Upper lobe of right lung (tissue), 1 donor: Measurements from ENCODE around the gene FKBP15. TPM values are rescaled to one million over a fixed set of nuclear protein-coding genes. Genes with fewer than 3 reads are reported as not detected.

Experiments used
- ATAC-seq: fragments of 200-7000 bp; cut with Tn5 transposase; one replicate; pipeline ENCODE4 v1.9.1; 2020; ENCODE audit warnings: mild to moderate bottlenecking, moderate library complexity
- DNase-seq: peaks from one replicate; pipeline ENCODE4 v3.0.0-alpha.2; 2020
- H3K27ac ChIP-seq: fragments of 200-600 bp; one replicate; pipeline ENCODE4 v1.8.0; 2022
- H3K27me3 ChIP-seq: fragments of 200-600 bp; one replicate; pipeline ENCODE4 v1.8.0; 2022; ENCODE audit warnings: mild to moderate bottlenecking
- H3K36me3 ChIP-seq: fragments of 200-600 bp; one replicate; pipeline ENCODE4 v1.8.0; 2022
- H3K4me1 ChIP-seq: fragments of 200-600 bp; one replicate; pipeline ENCODE4 v1.8.0; 2022
- H3K4me3 ChIP-seq: fragments of 200-600 bp; one replicate; pipeline ENCODE4 v1.8.0; 2022; ENCODE audit warnings: mild to moderate bottlenecking
- H3K9me3 ChIP-seq: fragments of 200-600 bp; one replicate; pipeline ENCODE4 v1.8.0; 2022
- intact Hi-C: fragments of 100-400 bp; cut with DNase I; formaldehyde crosslinking; loops from one replicate; pipeline ENCODE4 v1.11.0; 2022
- total RNA-seq: library from RNA; stranded (reverse); fragmentation: NEBNext Ultra II Directional; extraction: Animal tissue kit (Norgen Biotek cat#: 25700); gene quantifications from one replicate; pipeline ENCODE4 v1.2.1, GENCODE V29; 2021
- TF ChIP-seq, protein P1 (sequence below): fragments of 200-600 bp; IDR thresholded peaks from one replicate; pipeline ENCODE4 v1.8.0; 2022; ENCODE audit warnings: antibody characterized with exemption
- donor health status: DM: no; HTN: yes; CAD: no; lungs with severe emphysema.

FKBP15 gene
- total RNA-seq, 1 donor from 2014 or later: 60.6 TPM

DNA sequence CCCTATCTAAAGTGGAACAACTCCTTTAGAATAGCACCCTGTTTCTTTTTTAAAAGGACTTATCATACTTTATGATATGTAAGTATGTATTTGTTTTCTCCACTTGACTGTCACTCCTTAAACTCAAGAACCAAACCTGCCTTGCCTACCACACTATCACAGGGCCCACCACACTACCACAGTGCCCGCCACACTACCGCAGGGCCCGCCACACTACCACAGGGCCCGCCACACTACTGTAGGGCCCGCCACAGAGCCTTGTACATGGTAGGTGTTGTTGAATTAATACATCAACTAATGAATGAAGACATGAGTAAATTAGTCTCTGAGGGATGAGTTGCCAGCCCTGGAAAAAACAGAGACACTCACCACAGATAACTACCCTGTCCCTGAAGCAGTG lies 52.3 kb downstream of the FKBP15 start:
- Histone ChIP-seq H3K9me3 (no peaks in the 10 kb centered on the region), H3K27ac (no peak overlapping the region), H3K36me3 (peaks cover 97% of the 10 kb centered on the region), H3K4me3 (no peak overlapping the region), H3K4me1 (peaks cover 5% of the 10 kb centered on the region), H3K27me3 (no peaks in the 10 kb centered on the region)
- no peak for DNase-seq
- intact Hi-C loops: no loop called here
- TF ChIP-seq, protein P1, sequence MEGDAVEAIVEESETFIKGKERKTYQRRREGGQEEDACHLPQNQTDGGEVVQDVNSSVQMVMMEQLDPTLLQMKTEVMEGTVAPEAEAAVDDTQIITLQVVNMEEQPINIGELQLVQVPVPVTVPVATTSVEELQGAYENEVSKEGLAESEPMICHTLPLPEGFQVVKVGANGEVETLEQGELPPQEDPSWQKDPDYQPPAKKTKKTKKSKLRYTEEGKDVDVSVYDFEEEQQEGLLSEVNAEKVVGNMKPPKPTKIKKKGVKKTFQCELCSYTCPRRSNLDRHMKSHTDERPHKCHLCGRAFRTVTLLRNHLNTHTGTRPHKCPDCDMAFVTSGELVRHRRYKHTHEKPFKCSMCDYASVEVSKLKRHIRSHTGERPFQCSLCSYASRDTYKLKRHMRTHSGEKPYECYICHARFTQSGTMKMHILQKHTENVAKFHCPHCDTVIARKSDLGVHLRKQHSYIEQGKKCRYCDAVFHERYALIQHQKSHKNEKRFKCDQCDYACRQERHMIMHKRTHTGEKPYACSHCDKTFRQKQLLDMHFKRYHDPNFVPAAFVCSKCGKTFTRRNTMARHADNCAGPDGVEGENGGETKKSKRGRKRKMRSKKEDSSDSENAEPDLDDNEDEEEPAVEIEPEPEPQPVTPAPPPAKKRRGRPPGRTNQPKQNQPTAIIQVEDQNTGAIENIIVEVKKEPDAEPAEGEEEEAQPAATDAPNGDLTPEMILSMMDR: no peak
- ATAC-seq: no peak

- ATAC-seq: no peak
- intact Hi-C loops: no loop called here
- no peak overlapping the region for H3K27ac ChIP-seq
- no peaks in the 10 kb centered on the region for H3K9me3 ChIP-seq
- no peaks in the 10 kb centered on the region for H3K27me3 ChIP-seq
- TF ChIP-seq, protein P1: no peak
- no peak overlapping the region for H3K4me3 ChIP-seq
- peaks cover 5% of the 10 kb centered on the region for H3K4me1 ChIP-seq
- no peak for DNase-seq
- H3K36me3 ChIP-seq: peaks cover 98% of the 10 kb centered on the region
Measured at GRCh38 chr9:113166039-113166438, 55.0 kb downstream of the FKBP15 start.

DNA sequence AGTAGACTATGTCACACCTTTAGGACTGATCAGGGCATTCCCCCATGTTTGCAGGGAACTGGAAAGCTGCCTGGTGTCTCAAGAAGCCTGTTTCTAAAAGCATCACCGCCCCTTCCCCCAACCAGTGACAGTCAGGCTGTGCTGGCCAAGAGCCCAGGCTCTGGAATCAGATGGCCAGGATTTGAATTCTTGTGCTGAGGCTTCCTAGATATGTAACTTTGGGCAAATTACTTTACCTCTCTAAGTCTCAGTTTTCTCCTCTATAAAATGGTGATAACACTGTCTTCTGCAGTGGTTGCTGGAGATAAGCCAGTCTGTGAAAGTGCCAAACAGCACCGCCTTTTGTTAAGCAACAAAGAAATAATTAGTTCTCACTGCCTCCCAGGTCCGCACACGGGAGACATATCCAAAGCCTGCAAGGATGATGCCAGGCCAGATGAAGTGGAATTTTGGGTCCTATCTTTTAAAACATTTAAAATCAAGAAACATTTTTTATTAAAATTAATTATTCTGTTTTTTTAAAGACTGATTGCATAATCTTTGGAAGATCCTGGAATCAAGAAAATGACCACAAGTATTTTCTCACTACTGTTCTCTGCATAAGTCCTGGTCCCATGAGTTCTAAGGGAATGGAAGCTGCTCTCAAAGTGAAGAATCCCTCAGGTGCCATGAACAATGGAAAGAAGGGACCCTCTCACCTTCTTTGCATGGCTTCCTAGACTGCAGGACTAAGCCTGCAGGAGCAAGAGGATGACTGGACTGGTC lies 56.4 kb downstream of the FKBP15 start:
- Histone ChIP-seq H3K9me3 (no peaks in the 10 kb centered on the region), H3K27ac (no peak overlapping the region), H3K4me1 (peaks cover 5% of the 10 kb centered on the region), H3K36me3 (peaks cover 95% of the 10 kb centered on the region), H3K27me3 (no peaks in the 10 kb centered on the region), H3K4me3 (no peak overlapping the region)
- intact Hi-C loops: no loop called here
- no peak for ATAC-seq
- TF ChIP-seq, protein P1: no peak
- DNase-seq: no peak

GRCh38 chr9:113163001-113163400 lies 58.1 kb downstream of the FKBP15 start:
- Histone ChIP-seq H3K9me3 (no peaks in the 10 kb centered on the region), H3K36me3 (peaks cover 95% of the 10 kb centered on the region)

DNA sequence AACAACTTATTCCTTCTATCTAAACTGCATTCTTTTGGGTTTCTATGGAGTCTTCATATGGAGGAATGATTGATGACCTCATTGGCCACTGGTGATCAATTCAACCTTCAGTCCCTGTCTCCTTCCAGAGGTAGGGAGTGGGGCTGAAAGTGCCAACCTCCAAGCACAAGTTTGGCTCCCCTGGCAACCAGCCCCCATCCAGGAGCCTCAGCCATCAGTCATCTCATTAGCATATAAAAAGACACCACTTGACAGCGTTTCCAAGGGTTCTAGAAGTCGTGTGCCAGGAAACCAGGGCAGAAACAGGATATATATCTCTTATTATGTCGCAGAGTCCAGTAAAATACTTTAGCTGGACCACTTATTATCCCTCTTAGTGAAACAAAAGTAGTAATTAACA lies 60.5 kb downstream of the FKBP15 start:
- intact Hi-C loops: no loop called here
- Histone ChIP-seq H3K4me1 (peaks cover 5% of the 10 kb centered on the region), H3K27ac (no peak overlapping the region), H3K9me3 (no peaks in the 10 kb centered on the region), H3K36me3 (peaks cover 72% of the 10 kb centered on the region), H3K27me3 (no peaks in the 10 kb centered on the region), H3K4me3 (no peak overlapping the region)
- TF ChIP-seq, protein P1: no peak
- no peak for DNase-seq
- no peak for ATAC-seq

More at GRCh38 chr9:113163001-113163400, 58.1 kb downstream of the FKBP15 start:
- Histone ChIP-seq H3K4me3 (no peak overlapping the region), H3K27me3 (no peaks in the 10 kb centered on the region), H3K4me1 (peaks cover 5% of the 10 kb centered on the region), H3K27ac (no peak overlapping the region)
- no peak for DNase-seq
- intact Hi-C loops: no loop called here
- no peak for ATAC-seq
- TF ChIP-seq, protein P1: no peak
